GM19025 (cell line): Measurements from ENCODE around the gene CPSF7.

ENCODE experiments used
- ATAC-seq: cut with Tn5 transposase; IDR thresholded peaks from one replicate; pipeline ENCODE4 v1.9.1; 2021; ENCODE audit warnings: mild to moderate bottlenecking, low read depth, moderate library complexity; ENCODE audit not compliant: unreplicated experiment

Gene CPSF7

DNA sequence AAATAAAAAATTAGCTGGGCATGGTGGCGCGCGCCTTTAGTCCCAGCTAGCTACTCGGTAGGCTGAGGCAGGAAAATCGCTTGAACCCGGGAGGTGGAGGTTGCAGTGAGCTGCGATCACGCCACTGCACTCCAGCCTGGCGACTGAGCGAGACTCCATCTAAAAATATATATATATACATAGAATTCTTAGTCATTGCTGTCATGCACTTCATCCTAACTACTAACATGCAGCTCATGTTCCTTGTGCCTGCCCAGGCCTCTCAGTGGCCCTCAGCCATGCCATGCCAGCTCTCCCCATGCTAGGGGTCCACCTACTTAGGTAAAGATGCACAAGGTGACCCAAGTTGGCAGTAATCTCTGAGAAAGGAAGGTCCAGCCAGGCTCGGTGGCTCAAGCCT is 71.2 kb downstream of the CPSF7 start:
- no peak for ATAC-seq

- no peak for ATAC-seq
Observed at GRCh38 chr11:61357894-61358239, 71.9 kb downstream of the CPSF7 start.

- ATAC-seq: peak; percentile 43
Observed at GRCh38 chr11:61357233-61357893, 72.4 kb downstream of the CPSF7 start.

DNA sequence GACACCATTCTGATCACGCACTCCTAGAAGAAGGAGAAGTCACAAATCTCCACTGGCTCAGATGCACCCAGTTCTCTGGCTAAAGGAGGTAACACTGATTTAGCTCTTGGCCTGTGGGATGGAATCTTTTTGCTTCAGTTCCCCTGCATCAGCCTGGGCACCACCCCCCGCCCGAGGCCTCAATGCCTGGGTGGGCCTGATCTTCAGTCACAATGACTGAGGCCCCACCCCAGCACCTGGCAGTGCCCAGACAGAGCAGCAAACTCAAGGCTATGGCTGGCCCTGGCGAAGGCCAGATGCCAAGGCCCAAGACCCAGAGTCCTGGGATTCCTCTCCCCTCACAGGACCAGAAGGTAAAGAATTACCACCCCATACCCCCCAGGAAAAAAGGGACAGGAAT is 73.1 kb downstream of the CPSF7 start:
- ATAC-seq: no peak

DNA sequence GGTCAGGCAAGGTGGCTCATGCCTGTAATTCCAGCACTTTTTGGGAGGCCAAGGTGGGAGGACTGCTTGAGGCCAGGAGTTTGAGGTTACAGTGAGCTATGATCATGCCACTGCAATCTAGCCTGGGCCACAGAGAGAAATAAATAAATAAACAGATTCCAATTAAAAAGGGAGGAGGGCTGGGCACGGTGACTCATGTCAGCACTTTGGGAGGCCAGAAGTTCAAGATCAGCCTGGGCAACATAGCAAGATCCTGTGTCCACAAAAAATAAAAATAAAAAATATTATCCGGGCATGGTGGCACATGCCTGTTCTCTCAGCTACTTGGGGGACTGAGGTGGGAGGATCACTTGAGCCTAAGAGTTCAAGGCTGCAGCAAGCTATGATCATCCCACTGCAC is 75.6 kb downstream of the CPSF7 start:
- no peak for ATAC-seq

GRCh38 chr11:61353131-61354067 is 76.4 kb downstream of the CPSF7 start:
- no peak for ATAC-seq
